COLO829 (cell line): ENCODE results near the gene PPID.
"Not testable (repeated sequence)": the region's sequence is repeated elsewhere in the genome, so short reads cannot be mapped to it uniquely, and the experiment has no call there.

Experiments
- DNase-seq: peaks from one replicate; pipeline ENCODE4 v3.0.0; 2012; ENCODE audit warnings: low spot score

The PPID gene

GRCh38 chr4:158666892-158667291, 56.3 kb downstream of the PPID start:
- no peak for DNase-seq

- DNase-seq, result no peak
Observed at GRCh38 chr4:158664806-158665205, 58.4 kb downstream of the PPID start.

GRCh38 chr4:158663707-158664625, 59.2 kb downstream of the PPID start:
- DNase-seq, result not testable (repeated sequence)

- DNase-seq, result not testable (repeated sequence)
Observed at GRCh38 chr4:158663255-158663654, 59.9 kb downstream of the PPID start.
